HG03432 (cell line): ENCODE measurements around the gene ATP5PO.
"Not testable (repeated sequence)": the region's sequence is repeated elsewhere in the genome, so short reads cannot be mapped to it uniquely, and the experiment has no call there.

ENCODE experiments used
- ATAC-seq: cut with Tn5 transposase; IDR thresholded peaks from one replicate; pipeline ENCODE4 v1.9.1; 2021; ENCODE audit warnings: mild to moderate bottlenecking, moderate library complexity; ENCODE audit not compliant: unreplicated experiment

The ATP5PO gene

GRCh38 chr21:33942426-33942825 is 26.8 kb upstream of the ATP5PO start:
- ATAC-seq, result no peak

GRCh38 chr21:33940881-33941245 is 25.3 kb upstream of the ATP5PO start:
- no peak for ATAC-seq

- ATAC-seq, result no peak
Measured at GRCh38 chr21:33940164-33940880, 24.7 kb upstream of the ATP5PO start.

- ATAC-seq, result no peak
Measured at GRCh38 chr21:33939226-33939625, 23.6 kb upstream of the ATP5PO start.

GRCh38 chr21:33938381-33938780 is 22.8 kb upstream of the ATP5PO start:
- no peak for ATAC-seq

- no peak for ATAC-seq
Measured at GRCh38 chr21:33937931-33938339, 22.3 kb upstream of the ATP5PO start.

- no peak for ATAC-seq
Measured at GRCh38 chr21:33937146-33937545, 21.5 kb upstream of the ATP5PO start.

GRCh38 chr21:33936301-33937038 is 20.9 kb upstream of the ATP5PO start:
- no peak for ATAC-seq

- ATAC-seq, result no peak
Measured at GRCh38 chr21:33932731-33933130, 17.1 kb upstream of the ATP5PO start.

- no peak for ATAC-seq
Measured at GRCh38 chr21:33931799-33932390, 16.3 kb upstream of the ATP5PO start.

- not testable (repeated sequence) for ATAC-seq
Measured at GRCh38 chr21:33931052-33931798, 15.6 kb upstream of the ATP5PO start.

GRCh38 chr21:33926248-33926647 is 10.6 kb upstream of the ATP5PO start:
- not testable (repeated sequence) for ATAC-seq

GRCh38 chr21:33924766-33925100 is 9.1 kb upstream of the ATP5PO start:
- ATAC-seq, result no peak

GRCh38 chr21:33924079-33924765 is 8.6 kb upstream of the ATP5PO start:
- peak; percentile 90 for ATAC-seq

GRCh38 chr21:33917421-33917820 is 1.8 kb upstream of the ATP5PO start:
- ATAC-seq, result no peak

GRCh38 chr21:33916200-33916567 is 580 bp upstream of the ATP5PO start:
- no peak for ATAC-seq

- no peak for ATAC-seq
Measured at GRCh38 chr21:33914188-33914587, 1.4 kb downstream of the ATP5PO start.

- no peak for ATAC-seq
Measured at GRCh38 chr21:33909756-33910155, 5.8 kb downstream of the ATP5PO start.

- ATAC-seq, result no peak
Measured at GRCh38 chr21:33908760-33909159, 6.8 kb downstream of the ATP5PO start.

- no peak for ATAC-seq
Measured at GRCh38 chr21:33904041-33904440, 11.6 kb downstream of the ATP5PO start.

- ATAC-seq, result no peak
Measured at GRCh38 chr21:33902349-33902748, 13.3 kb downstream of the ATP5PO start.
